Skeletal muscle tissue (tissue), 4 donors: ENCODE data around the gene ACD. TPM values are rescaled to one million over a fixed set of nuclear protein-coding genes. Genes with fewer than 3 reads are reported as not detected.

Source experiments
- H3K27ac ChIP-seq: one replicate; pipeline ENCODE4 v1.7.0; 2013; ENCODE audit warnings: mild to moderate bottlenecking, low read depth, low read length, inconsistent platforms
- H3K27me3 ChIP-seq, 3 donors: one replicate each; pipeline ENCODE4 v1.7.0; 2013; ENCODE audit warnings: low read length in 3 of 3; ENCODE audit not compliant: control insufficient read depth in 3 of 3, insufficient read depth in 3 of 3
- H3K36me3 ChIP-seq, 3 donors: one replicate each; pipeline ENCODE4 v1.7.0; 2013; ENCODE audit warnings: low read length in 3 of 3; ENCODE audit not compliant: control insufficient read depth in 3 of 3, insufficient read depth in 3 of 3
- H3K4me1 ChIP-seq, 3 donors: one replicate each; pipeline ENCODE4 v1.7.0; 2013; ENCODE audit warnings: low read length in 3 of 3, mild to moderate bottlenecking in 3 of 3; ENCODE audit not compliant: control insufficient read depth in 3 of 3, insufficient read depth in 3 of 3
- H3K4me3 ChIP-seq, 3 donors: one replicate each; pipeline ENCODE4 v1.7.0; 2013; ENCODE audit warnings: low read length in 3 of 3
- H3K9ac ChIP-seq, 3 donors: one replicate each; pipeline ENCODE4 v1.7.0; 2013; ENCODE audit warnings: low read length in 3 of 3, mild to moderate bottlenecking in 3 of 3, moderate library complexity in 2 of 3, low read depth in 1 of 3
- H3K9me3 ChIP-seq, 3 donors: one replicate each; pipeline ENCODE4 v1.7.0; 2013; ENCODE audit warnings: low read length in 3 of 3; ENCODE audit not compliant: control insufficient read depth in 3 of 3
- total RNA-seq: library from RNA; depleted of rRNA; stranded (reverse); fragments of >200 nt; gene quantifications from one replicate; pipeline ENCODE4 v1.2.3, GENCODE V29; 2014
- donor health status: Osteomylitis.

Gene ACD
- total RNA-seq, 1 donor from 2014 or later: 10.4 TPM

DNA sequence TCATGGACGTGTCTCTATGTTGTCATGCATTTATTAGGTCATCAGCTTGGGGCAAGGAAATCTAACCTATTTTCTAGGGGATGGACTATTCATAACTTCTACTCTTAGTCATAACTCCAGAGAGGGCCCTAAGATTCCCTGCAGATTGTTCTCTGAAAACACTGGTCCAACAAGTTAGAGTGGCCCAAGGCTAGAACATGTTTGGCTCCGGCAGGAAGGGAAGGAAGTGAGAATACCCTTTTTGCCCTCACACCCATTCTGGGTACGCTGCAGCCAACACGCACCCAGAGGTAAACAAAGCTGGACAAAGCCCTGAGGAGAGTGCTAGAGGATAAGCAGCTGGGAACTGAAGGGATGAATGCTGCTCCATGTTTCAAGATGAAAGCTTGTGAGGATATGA lies 16.5 kb upstream of the ACD start:
- H3K27me3 ChIP-seq: no peaks in the 10 kb centered on the region
- no peak overlapping the region for H3K9ac ChIP-seq
- H3K4me3 ChIP-seq: no peak overlapping the region
- peaks cover 15 to 27% (median 22%) of the 10 kb centered on the region in 3 donors for H3K4me1 ChIP-seq
- H3K27ac ChIP-seq: no peak overlapping the region
- no peaks in the 10 kb centered on the region for H3K9me3 ChIP-seq
- H3K36me3 ChIP-seq: peaks cover 0 to 5% (median 3%) of the 10 kb centered on the region in 3 donors

DNA sequence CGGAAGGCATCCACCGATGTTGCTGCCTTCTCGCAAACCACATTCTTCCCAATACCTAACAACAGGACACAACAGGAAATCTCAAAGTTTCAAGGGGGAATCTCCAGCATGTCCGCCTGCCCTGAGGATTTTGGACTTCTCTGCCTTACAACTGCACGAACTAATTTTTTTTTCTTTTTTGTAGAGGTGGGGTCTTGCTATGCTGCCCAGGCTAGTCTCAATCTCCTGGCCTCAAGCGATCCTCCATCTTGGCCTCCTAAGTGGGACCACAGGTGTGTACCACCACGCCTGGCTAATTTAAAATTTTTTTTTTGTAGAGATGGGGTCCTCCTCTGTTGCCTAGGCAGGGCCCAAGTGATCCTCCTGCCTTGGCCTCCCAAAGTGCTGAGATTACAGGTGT lies 15.9 kb upstream of the ACD start:
- H3K36me3 ChIP-seq: peaks cover 0 to 5% (median 3%) of the 10 kb centered on the region in 3 donors

DNA sequence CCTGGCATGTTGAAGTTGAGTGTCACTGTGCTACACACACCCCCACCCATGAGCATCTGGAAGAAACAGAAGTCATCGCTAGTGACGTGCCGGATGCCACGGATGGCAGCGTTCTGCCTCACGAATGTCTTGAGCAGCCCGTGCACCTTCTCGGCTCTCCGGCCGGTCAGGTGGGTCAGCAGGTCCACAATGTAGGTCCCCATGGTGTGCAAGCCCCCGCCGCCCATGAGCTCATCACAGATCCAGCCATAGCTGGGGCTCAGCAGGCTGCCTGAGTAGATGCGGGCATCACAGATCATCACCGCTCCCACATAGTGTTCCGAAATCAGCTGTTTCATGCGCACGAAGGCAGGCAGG lies 15.5 kb upstream of the ACD start:
- Histone ChIP-seq H3K27ac (no peak overlapping the region), H3K4me1 (peaks cover 15 to 27% (median 22%) of the 10 kb centered on the region in 3 donors), H3K36me3 (peaks cover 0 to 5% (median 3%) of the 10 kb centered on the region in 3 donors), H3K4me3 (no peak overlapping the region), H3K27me3 (no peaks in the 10 kb centered on the region), H3K9me3 (no peaks in the 10 kb centered on the region), H3K9ac (no peak overlapping the region)

More for the DNA sequence above, 15.9 kb upstream of the ACD start:
- H3K27me3 ChIP-seq: no peaks in the 10 kb centered on the region
- no peak overlapping the region for H3K4me3 ChIP-seq
- H3K4me1 ChIP-seq: peaks cover 15 to 27% (median 22%) of the 10 kb centered on the region in 3 donors
- H3K9me3 ChIP-seq: no peaks in the 10 kb centered on the region
- H3K27ac ChIP-seq: no peak overlapping the region
- H3K9ac ChIP-seq: no peak overlapping the region

DNA sequence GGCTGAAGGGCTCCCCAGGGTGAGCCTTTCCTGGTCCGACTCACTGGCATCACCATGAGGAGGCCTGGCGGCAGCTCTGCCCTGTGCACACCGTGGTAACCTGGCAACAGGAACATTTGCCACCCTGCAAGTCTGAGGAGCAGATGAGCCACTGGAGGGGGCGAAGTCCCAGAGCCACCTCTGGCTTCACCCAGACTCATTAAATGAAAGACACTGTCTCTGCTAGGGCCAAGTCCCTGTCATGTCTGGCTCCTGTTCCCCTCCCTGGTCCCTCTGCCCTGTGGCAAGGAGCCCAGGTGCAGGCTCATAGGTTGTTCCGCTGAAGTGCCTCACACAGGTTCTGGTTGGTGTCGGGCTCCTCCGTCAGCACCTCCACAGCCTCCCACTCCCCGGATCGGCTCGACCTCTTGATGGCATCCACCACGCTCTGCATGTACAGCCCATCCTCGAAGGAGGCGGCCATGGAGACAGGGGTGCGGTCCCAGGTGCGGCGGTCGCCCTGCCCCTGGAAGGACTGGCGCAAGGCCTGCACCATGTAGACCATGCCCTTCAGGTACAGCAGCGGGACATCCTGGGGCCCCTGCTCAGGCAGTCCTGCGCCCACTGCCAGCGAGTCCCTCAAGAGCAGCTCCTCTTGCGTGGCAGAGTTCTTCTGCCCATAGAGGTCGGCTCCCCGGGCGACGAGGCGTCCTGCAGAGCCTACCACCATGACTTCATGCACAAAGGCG lies 15.0 kb upstream of the ACD start:
- Histone ChIP-seq H3K9me3 (no peaks in the 10 kb centered on the region), H3K9ac (peak overlapping the region in 1 of 3 donors; percentile 8), H3K4me3 (no peak overlapping the region), H3K4me1 (peaks cover 15 to 27% (median 22%) of the 10 kb centered on the region in 3 donors), H3K27me3 (no peaks in the 10 kb centered on the region), H3K27ac (peak overlapping the region; percentile 48), H3K36me3 (peaks cover 0 to 5% (median 3%) of the 10 kb centered on the region in 3 donors)

DNA sequence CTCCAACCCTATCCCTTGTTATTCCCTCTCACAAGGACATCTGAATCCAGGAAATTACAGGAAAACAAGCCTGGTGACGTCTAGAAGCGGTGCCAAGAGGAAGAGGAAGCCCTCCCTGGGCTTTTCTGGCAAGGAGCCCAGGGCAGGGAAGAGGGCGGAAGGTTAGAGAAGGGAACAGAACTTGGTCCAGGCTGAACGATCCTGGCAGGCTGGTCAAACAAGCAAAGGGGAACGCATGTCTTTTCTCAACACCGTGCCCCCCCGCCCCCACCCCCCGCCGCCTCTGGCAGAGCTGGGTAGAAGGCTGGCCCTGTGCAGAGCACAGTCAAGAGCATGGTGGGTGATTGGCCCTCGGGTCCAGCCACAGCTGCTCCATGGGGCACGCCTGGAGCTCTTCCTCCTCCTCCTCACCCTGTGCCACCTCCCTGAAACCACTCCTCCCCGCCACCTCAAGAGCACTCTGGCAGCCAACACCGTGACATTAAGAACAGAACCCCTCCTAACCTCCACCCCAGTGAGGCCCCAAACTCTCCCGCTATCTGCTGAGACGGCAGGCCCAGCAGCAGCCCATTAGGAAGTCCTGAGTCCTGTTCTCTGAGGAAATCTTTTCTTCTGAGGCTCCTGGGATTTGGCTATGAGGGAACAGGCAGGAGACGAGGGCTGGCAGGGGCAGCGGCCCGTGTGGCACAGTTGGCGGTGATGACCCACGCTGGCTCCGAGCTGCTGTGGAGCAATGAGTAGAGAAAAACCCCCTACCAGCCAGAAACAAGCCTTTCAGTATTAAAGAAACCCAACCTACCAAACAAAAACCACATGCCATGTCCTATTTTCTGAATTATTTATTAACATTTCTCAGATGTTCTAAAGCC lies 13.9 kb upstream of the ACD start:
- H3K4me1 ChIP-seq: peaks cover 15 to 27% (median 22%) of the 10 kb centered on the region in 3 donors
- no peaks in the 10 kb centered on the region for H3K9me3 ChIP-seq
- peaks cover 0 to 5% (median 3%) of the 10 kb centered on the region in 3 donors for H3K36me3 ChIP-seq
- peak overlapping the region; percentile 78 for H3K27ac ChIP-seq
- H3K27me3 ChIP-seq: no peaks in the 10 kb centered on the region
- H3K9ac ChIP-seq: peak overlapping the region in 1 of 3 donors; percentile 19
- no peak overlapping the region for H3K4me3 ChIP-seq

DNA sequence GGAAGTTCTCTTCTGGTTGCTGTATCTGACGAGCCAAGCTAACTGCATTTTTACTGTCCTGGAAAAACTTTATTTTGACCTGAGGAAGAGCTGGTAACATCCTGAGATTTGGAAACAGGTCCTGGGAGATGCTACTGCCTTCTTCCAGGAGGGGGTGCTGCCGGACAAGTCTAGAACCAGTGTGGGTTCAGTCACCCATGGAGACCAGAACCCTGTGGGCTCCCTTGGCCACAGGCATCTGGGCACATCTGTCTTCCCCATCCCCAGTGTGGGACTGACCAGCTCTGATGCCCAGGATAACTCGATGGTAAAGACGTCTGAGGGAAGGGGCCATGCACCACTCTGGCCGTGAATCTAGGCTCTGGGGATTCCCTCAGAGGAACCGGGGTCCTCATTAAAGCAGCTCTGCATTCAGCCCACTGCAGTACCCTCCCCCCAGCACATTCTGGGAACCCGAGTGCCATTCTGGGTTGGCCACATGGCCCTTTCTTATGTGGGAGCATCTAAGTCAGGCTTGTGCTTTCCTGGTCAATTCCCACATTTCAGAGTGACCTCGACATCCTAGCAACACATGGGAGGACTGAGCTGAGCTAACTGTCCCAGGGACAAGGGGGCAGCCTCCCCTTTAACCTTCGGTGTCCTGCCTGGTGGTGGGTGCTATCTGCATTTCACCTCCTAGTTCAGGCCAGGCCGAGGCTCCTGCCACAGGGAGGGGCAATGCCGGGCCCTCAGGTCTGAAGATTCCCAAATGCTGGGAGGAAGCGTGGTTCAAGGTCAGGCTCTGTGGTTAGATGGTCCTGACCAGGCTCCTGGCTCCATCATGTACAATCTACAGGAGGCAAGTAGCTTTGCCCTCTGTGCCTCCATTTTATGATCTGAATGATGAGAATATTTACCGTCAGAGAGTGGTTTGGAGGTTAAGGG lies 12.9 kb upstream of the ACD start:
- Histone ChIP-seq H3K27ac (peak overlapping the region; percentile 78), H3K36me3 (peaks cover 0 to 5% (median 3%) of the 10 kb centered on the region in 3 donors)

DNA sequence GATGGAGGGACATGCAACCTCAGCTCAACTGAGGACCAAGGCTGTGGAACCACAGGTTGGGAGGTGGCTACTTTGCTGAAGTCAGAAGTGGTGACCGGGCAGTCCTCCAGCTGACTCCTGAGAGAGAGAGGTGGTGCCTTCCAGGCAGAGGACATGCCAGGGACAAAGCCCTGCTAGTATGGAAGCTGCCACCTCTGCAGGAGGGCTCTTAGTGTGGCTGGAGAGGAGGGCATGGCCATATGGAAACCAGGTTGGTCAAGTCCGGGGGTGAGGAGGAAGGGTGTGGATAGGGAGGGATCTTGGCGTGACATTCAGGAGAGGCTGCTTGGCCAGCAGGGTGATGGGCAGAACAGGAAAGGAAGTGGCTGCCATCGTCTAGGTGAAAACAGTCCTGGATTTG lies 12.2 kb upstream of the ACD start:
- no peak overlapping the region for H3K27ac ChIP-seq
- H3K9ac ChIP-seq: no peak overlapping the region
- no peaks in the 10 kb centered on the region for H3K27me3 ChIP-seq
- H3K36me3 ChIP-seq: peaks cover 0 to 5% (median 3%) of the 10 kb centered on the region in 3 donors
- no peaks in the 10 kb centered on the region for H3K9me3 ChIP-seq
- no peak overlapping the region for H3K4me3 ChIP-seq
- peaks cover 26 to 38% (median 31%) of the 10 kb centered on the region in 3 donors for H3K4me1 ChIP-seq

More for the DNA sequence above, 12.9 kb upstream of the ACD start:
- H3K9me3 ChIP-seq: no peaks in the 10 kb centered on the region
- H3K4me1 ChIP-seq: peaks cover 19 to 31% (median 24%) of the 10 kb centered on the region in 3 donors
- no peak overlapping the region for H3K4me3 ChIP-seq
- H3K9ac ChIP-seq: peak overlapping the region in 2 of 3 donors; percentile 19 to 65
- no peaks in the 10 kb centered on the region for H3K27me3 ChIP-seq

DNA sequence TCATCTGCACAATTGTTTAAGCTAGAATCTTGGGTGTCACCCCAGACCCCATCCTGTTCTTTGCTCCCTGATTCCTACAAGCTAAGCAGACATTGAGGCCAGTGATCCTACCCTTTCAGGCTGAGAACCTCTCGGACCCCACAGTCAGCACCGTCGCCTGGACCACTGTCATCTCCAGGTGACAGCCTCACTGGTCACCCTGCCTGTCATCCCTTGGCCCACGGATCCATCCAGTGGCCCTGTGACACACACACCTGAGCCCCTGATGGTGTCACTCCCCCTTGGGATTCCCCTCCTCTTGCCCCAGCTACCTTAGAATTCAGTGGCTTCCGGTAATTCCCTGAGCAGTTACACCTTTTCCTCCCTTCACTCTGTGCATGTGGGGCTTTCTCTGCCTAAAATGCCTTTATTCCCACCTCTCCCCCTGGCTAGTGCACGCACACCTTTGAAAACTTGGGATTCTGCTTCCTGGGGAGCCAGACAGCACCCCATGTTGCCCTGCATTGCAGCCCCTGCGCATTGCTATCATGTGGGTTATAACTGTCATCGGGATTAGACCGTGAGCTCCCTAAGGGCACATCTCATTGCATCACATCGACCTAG lies 9.5 kb upstream of the ACD start:
- Histone ChIP-seq H3K4me3 (no peak overlapping the region), H3K27me3 (no peaks in the 10 kb centered on the region), H3K9ac (no peak overlapping the region), H3K9me3 (no peaks in the 10 kb centered on the region), H3K4me1 (peaks cover 33 to 49% (median 36%) of the 10 kb centered on the region in 3 donors), H3K27ac (no peak overlapping the region), H3K36me3 (peaks cover 0 to 2% (median 0%) of the 10 kb centered on the region in 3 donors)

DNA sequence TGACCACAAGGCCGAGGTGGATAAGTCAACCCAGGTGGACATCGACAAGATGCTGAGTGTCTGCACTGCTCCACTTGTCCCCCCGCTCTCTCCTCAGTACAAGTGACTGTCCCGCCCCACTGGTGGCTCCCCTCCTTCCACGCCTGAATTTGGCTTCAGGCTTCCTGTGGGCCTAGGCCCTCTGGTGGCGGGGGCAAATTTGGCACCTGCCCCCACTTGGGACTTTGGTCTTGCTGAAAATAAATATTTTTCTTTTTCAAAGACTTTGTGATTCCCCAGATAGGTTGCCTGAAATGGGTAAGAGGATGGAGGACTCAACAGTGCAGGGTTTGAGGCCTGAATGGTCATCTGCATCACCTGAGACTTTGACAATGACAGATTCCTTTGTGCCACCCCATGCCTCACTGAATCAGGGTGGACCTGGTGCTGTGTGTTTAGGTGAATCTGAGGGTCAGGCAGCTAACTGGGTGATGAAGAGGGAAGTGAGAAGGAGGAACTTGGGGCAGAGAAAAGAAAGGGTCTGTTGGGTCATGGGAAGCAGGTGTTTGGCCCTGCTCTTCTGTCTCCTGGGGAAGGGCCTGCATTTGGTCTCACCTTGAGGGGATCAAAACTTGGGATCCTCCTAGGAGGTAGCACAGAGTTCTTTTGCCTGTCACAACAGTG lies 8.6 kb upstream of the ACD start:
- peaks cover 26 to 40% (median 28%) of the 10 kb centered on the region in 3 donors for H3K4me1 ChIP-seq
- no peaks in the 10 kb centered on the region for H3K27me3 ChIP-seq
- H3K27ac ChIP-seq: no peak overlapping the region
- peak overlapping the region in 1 of 3 donors; percentile 25 for H3K9ac ChIP-seq
- H3K4me3 ChIP-seq: no peak overlapping the region
- no peaks in the 10 kb centered on the region for H3K9me3 ChIP-seq
- peaks cover 0 to 1% (median under 1%) of the 10 kb centered on the region in 3 donors for H3K36me3 ChIP-seq
